Spleen (tissue), 7 donors: ENCODE results near the gene SHISA4.

Experiments used
- CTCF ChIP-seq, 11 experiments: fragments of 200-600 bp in 7 of 11; fragments of 450-650 bp in 4 of 11; sonication (generic) in 4 of 11; IDR thresholded peaks in 8 of 11; conservative IDR thresholded peaks in 3 of 11; 1 replicate in 7 of 11; 2 replicates in 4 of 11; pipeline versions ENCODE4 v1.4.0 to v1.8.0; 2016 to 2021; ENCODE audit warnings: antibody characterized with exemption in 11 of 11, inconsistent platforms in 4 of 11, mild to moderate bottlenecking in 1 of 11
- POLR2A ChIP-seq, 3 donors: fragments of 450-650 bp; IDR thresholded peaks; one replicate each; pipeline ENCODE4 v1.5.1; 2017; ENCODE audit warnings: antibody characterized with exemption in 3 of 3, mild to moderate bottlenecking in 1 of 3
- POLR2AphosphoS5 ChIP-seq, 3 donors: sonication (generic); formaldehyde crosslinking; IDR thresholded peaks; one replicate each; pipeline ENCODE4 v1.5.1; 2017; ENCODE audit warnings: antibody characterized with exemption in 3 of 3
- donor health status: DM: no; HTN: no; CAD: no; lungs with moderate emphysema.
- donor health status: DM: no; HTN: no; CAD: no.
- donor health status: DM: no; HTN: no; CAD: no.

- TF ChIP-seq POLR2A (IDR thresholded peaks at IDR 0.05), result no peak
- TF ChIP-seq CTCF (IDR thresholded peaks at IDR 0.05 in 8 of 11, conservative IDR thresholded peaks at IDR 0.05 in 3 of 11), result no peak
- no peak for TF ChIP-seq POLR2AphosphoS5 (IDR thresholded peaks at IDR 0.05)
Observed at GRCh38 chr1:201930137-201930536, 41.4 kb downstream of the SHISA4 start.
